GM21717 (cell line): ENCODE measurements around the gene MXD3.
A peak's percentile ranks its signal among the peaks of the same experiment; 100 is the strongest.
"Not testable (repeated sequence)": the region's sequence is repeated elsewhere in the genome, so short reads cannot be mapped to it uniquely, and the experiment has no call there.

Experiments
- ATAC-seq: cut with Tn5 transposase; IDR thresholded peaks from one replicate; pipeline ENCODE4 v1.9.1; 2021; ENCODE audit warnings: mild to moderate bottlenecking, moderate library complexity; ENCODE audit not compliant: unreplicated experiment

Gene MXD3, protein sequence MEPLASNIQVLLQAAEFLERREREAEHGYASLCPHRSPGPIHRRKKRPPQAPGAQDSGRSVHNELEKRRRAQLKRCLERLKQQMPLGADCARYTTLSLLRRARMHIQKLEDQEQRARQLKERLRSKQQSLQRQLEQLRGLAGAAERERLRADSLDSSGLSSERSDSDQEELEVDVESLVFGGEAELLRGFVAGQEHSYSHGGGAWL

DNA sequence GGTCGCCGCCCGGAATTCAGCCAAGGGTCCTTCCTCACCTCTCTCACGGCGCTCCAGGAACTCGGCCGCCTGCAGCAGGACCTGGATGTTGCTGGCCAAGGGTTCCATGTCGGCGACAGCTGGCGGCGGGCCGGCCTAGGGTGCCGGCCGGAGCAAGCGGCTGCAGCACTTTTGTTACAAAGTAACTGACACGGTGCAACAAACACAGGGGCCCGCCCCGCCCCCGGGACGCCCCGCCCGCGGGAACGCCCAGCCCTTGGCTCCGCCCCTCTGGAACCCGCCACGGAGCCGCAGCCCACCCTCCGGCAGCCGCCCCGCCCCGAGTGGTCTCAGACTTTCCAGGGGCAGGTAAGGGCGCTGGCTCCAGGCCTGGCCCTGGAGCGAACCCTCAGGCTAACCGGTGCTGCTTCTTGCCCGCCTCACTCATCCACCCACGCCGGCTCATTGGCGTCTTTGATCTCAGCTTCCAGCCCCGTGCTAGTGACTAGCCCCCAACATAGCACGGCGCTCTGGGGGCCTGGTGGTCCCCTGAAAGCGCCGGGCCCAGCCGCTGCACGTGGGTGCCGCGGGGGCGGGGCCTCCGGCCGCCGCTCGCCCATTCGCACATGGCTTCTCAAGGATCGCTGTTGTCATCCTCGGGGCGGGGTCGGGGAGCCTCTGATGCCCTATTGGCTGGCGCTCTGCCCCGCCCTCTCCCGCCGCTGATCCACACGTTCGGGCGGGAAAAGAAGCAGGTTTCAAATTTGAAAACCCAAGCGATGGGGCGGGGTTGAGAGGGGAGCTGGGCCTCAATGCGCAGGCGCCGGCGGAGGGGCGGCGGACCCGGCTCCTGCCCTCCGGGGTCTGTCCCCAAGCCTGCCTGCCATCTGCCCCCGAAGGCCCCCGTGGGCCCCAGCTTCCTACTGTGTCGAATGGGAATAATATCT is at the start of gene MXD3:
Gene MXD3, minus strand, starts transcription at position 176 of the 926 bp plus-strand sequence. Its CDS starts 68 bp downstream, at position 108.
- peak; percentile 76 for ATAC-seq

DNA sequence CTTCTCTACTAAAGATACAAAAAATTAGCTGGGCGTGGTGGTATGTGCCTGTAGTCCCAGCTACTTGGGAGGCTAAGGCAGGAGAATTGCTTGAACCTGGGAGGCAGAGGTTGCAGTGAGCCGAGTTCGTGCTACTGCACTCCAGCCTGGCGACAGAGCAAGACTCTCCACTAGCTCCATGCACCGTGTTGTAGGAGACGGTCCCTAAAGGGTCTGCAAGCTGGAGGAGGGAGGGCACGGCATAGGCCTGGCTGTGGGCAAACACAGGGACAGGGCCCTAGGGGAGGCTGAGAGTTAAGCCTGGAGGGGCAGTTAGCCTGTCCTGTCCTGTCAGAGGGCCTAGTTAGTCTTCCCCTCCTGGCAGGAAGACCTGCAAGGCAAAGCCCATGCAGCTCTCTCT is 49.0 kb upstream of the MXD3 start:
- ATAC-seq, result not testable (repeated sequence)

DNA sequence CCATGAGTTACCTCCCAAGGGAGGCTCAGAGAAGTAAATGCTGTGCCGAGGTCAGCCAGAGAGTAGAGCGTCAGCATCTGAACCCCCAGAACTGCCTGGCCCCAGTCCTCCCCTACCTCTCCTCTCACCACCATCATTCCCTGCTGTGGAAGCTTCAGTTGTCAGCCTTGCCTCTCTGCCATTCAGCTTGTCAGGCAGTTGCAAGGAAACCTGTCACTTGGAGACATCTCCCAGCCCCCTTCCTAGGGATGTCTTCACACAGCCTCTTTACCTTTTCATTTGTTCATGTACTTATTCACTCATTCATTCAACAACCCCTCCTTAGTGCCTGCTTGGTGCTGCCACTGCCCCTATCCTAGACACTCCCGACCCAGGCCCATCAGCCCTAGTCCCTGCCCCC is 48.2 kb upstream of the MXD3 start:
- no peak for ATAC-seq

DNA sequence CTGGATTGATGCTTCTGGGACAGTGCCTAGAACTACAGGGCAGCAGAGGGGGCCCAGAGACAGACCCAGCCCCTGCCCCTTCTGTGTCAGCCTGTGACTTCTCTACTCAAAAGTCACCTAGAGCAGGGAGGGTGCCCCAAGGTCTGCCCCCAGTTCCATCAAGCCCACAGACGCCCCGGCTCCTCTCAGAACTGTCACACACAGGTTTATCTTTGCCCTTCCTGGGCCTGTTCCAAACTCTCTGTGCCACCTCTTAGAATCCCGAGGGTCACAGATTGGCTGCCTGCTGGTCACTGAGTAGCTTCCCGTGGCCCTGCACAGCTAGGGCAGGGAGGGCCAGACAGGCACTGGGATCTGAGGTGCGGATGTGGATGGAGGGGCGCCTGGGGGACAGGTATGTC is 47.8 kb upstream of the MXD3 start:
- no peak for ATAC-seq

DNA sequence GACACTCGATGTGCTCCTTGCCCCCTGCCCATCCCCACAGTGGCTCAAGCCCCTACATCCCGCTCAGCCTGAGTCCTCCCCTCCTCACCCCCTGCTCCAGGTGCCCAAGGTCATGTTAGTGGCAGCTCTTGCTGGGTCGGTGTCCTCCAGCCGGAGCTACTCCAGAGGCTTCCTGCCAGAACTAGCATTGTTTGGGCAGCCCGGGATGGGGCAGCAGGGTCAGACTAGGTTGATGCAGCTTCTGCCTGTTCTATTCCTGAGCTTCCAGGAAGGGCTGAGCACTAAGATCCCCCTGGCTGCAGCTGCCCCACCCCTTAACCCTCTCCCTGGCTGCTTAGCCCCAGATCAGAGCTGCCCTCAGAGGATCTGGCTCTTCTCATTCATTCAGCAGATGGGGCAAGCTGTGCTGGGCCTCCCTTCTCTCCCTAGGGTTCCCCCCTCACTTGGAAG is 46.7 kb upstream of the MXD3 start:
- ATAC-seq, result no peak

DNA sequence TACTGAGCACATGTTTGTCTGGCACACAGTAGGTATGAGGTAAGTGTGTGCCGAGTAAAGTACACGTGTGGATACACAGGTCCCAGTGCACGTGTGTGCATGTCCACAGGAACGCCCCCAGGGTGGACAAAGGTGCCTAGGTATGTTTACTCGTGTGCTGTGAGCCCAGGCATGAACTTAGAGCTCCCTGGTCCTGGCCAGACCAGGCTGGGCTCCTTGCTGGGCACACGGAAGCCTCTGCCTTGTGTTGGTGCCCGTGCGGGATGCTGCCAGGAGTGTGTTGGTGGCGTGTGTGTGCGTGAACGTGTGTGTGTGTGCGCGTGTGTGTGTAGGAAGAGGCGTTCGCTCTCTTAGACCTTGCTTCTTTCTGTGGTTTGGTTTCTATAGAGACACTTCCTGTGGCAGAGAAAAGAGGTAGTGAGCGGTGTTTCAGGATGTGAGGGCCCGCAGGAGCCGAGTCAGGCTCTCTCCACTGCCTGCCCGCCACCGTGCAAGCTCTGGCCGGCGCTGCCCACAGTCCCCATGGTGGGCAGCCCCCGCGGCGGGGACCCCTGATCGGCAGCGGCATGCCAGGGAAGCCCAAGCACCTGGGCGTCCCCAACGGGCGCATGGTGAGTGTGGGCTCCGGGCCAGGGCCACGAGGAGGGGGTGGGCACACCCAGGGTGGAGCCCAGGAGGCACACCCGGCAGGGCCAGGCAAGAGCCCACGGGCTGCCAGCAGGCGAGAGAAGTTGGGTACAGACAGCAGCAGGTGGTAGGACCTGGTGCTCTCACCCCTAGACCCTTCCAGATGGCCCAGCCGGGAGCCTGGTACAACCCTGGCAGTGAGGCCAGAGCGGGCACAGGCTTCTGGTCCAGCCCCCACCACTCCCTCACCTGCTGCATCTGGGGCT is 46.0 kb upstream of the MXD3 start, which contains the start of gene RGS14:
Gene RGS14, plus strand, starts transcription at position 466 of the 893 bp plus-strand sequence. Its CDS starts 101 bp downstream, at position 567.
- ATAC-seq, result peak; percentile 80

DNA sequence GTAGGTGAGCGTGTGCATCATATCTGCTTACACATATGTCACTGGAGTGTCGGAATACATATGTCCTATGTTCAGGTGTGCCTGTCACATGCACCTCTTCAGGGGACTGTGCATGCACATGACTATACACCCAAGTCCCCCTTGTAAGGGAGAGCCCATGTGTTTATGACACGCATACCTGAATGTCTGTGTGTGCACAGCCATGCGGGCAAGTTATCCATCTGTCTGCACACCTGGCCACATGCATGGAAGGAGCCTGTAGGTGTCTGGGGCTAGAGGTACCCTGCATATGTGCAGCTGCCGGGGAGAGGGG is 45.4 kb upstream of the MXD3 start:
- ATAC-seq, result peak; percentile 3

DNA sequence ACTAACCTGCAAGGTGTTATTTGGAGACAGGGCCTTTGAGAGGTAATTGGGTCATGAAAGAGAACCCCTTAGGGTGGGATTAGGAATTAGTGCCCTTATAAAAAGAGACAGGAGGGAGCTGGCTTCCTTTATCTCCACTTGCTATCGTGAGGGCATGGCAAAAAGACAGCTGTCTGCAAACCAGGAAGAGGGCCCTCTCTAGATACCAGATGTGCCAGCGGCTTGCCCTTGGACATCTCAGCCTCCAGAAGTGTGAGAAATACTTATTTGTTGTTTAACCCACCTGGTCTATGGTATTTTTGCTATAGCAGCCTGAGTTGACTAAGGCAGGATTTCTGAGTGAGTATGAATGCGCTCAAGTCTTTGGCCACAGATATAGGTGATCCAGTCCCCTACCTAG is 45.0 kb upstream of the MXD3 start:
- ATAC-seq, result no peak

DNA sequence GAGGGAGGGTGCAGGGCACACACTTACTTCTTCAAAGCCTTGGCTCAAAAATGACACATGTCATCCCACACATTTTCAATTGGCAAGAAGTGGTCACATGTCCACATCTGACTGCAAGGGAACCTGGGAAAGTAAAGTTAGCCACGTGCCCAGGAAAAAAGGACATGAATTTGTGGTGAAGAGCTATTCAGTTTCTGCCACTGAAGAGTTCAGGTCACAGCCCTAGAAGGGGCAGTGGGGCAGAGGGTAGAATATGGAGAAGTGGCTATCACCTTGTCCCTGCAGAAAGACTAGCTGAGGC is 44.1 kb upstream of the MXD3 start:
- ATAC-seq, result no peak

DNA sequence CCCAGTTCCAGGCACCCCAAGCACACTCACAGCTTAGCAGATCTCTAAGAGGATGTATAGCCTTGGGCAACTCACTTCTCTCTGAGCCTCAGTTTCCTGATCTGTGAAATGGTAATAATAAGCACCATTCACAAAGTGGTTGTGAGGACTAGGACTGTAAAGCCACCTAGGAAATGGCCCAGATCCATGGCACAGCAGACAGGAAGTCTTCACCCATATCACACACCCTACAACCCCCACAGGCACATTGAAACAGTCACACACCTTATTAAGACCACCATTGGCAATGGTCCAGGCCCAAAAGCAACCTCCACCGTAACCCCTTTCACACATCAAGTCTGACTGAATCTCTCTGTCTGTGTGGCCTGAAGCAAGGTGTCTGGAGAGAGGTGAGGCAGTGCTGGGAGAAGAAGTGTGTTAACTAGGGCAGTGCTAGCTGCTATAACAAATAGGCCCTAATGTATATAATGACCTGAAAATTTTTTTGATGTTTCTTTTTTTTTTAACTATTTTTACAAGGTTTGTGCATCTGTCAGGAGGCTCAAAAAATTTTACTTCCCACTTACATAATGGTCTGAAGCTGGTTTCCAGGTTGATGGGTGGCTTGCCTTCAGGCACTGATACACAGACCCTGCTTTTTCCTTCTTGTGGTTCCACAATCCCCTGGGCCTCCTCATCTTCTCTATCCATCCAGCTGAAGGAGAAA is 43.6 kb upstream of the MXD3 start:
- ATAC-seq, result no peak

DNA sequence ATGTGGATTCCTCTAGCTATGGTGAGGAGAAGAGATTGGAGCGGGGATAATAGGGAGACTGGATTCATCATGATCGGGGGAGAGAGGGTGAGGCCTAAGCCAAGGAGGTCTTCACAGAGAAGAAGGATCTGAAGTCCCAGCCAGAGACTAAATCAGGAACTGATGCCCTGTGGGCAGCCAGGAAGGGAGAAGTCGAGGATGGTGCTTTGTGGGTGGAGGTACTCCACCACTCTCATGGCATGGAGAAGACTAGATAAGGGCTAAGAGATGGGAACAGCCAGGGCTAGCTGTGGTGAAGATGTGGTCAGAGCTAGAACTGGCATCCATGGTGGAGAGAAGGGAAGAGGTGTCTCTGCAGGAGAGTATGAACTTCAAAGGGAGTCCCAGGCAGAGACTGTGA is 43.0 kb upstream of the MXD3 start:
- ATAC-seq, result no peak

DNA sequence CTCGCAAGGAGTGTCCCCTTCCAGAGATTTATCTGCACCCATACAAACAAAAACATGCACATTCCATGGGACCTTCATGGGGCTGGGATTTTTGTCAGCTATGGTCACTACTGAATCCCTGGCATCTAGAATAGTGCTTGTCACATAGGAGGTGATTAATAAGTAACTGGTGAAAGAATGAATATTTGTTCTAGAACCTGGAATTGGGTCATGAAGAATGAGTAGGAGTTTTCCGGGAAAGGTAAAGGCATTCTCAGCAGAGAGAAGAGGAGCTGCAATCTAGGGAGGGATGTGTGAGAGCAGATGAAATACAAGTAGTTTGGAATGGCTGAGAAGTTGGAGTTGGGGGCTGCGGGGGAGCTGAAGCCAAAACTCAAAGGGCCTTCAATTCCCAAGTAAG is 42.6 kb upstream of the MXD3 start:
- ATAC-seq, result no peak

DNA sequence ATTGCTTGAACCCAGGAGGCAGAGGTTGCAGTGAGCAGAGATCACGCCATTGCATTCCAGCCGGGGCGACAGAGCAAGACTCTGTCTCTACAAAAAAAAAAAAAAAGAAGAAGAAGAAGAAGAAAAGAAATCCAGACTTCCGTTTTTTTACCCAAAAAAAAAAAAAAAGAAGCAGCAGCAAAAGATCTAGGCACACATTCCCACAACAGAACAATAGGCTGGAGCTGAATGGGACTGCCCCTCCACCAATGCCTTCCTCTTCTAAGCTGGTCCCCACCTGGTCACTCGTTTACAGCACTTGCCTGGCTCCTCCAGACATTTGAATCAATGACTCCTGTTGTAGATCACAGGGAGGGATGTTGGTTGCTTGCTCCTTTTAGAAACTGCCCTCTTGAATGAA is 41.4 kb upstream of the MXD3 start:
- ATAC-seq, result no peak

DNA sequence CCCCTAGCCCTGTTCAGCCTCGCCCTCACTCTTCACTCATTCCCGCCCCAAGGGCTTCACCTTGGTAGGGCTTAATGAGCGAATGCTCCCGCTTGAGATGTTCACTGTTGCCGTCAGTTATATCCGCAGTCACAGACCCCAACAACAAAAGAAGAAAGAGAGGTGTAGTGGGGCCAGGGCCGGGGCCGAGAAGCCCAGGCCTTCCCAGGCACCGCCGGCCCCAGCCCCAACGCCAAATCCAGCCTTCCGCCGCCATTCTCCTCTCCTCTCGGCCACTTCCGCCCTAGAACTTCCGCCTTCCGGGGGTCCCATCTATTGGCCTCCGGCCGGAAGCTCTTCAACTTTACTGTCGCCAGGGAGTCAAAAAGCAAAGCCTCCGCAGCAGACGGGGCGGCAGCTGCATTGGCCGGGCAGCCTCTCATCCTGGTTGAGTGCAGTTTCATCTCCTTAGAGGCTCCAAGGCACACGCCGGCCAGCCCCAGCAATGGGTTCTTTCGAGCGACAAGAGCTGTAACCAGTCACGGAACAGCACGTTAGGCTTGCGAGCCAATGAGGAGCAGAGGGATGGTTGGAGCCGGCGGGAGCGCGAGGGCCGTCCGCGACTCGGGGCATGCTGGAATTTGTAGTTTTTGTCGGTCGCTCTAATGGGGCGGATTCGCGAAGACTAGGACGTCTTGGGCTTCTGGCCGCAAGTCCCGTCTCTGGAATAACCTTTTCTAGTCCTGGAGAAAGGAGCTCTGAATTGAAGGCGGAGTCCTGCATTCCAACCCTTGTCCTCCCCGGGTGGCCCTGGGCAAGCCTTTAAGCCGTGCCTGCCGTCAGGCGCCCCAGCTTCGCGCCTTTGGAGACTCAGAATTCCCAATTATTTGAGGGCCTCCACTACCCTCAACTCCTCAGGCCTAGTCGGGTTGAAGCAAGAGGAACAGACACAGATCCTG is 40.0 kb upstream of the MXD3 start, which contains the start of gene LMAN2:
Gene LMAN2, minus strand, starts transcription at position 277 of the 938 bp plus-strand sequence. Its CDS starts 21 bp downstream, at position 256.
- ATAC-seq, result peak; percentile 88

DNA sequence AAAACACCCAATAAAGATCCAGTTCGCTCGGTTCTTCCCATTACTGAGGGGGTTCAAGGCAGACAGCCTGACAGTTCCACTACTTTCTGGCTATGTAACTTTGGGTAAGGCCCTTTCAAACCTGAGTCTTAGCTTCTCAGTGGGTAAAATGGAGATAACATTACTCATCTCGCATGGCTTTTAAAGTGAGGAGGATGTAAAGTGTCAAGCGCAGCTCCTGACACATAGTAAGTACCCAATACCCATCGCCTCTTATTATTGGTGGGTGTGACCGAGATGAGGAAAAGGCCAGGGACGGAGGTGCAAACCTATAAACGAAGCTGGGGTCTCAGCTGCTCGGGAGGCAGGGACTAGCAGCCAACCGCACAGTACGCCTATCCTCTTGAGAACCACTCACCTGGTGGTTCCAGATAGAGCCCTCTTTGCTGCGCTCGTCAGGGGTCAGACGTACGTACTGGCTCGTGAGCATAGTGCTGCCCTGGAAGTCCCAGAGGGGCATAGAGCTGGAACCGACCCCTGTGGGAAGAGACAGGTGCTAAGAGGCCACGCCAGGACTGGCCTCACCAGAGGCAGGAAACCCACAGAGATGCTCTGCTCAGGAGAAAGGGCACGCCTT is 39.2 kb upstream of the MXD3 start:
- no peak for ATAC-seq

DNA sequence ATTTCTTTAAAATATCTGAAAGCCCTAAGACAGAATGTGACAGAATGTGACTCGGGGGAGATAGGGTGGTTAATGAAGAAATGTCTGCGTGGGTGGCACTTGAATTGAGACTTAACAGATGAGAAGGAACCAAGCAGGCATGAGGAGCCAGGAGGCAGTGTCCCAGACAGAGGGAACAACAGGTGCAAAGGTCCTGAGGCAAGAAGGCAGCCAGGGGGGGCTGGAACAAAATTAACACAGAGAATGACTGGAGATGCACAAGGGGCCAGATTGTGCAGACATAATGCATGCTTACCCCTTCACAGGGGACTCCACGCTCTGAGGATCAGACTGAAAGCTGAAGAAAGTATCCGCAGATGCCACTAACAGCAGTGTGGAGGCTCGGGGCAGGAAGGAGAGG is 38.1 kb upstream of the MXD3 start:
- ATAC-seq, result no peak

DNA sequence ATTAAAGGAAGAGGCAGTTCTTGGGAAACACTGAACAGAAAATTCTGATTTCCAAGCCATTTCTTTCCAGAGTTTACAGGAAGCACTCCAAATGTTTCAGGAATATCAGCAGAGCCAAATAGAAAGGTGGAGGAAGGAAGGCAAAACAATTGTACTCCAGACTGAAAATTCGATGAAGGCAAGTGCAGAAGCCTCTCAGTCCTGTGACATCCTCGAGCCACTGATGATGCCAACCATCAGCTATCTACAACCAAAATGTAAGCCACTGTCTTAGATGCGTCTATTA is 37.6 kb upstream of the MXD3 start:
- no peak for ATAC-seq

DNA sequence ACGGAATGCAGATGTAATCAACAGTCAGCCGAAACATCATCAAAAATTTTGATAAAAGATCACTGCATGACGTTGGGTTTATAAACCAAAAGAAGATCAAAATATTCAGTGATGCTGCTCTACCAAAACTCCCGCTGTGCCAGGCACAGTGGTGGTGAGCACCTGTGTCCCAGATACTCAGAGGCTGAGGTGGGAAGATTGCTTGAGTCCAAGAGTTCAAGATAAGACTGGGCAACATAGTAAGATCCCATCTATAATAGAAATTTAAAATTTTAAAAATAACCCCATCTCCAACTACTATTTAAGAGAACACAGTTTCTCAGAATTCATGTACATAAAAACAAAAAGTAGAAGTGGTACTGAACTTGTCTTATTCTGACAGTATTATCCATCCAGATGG is 36.0 kb upstream of the MXD3 start:
- ATAC-seq, result no peak

DNA sequence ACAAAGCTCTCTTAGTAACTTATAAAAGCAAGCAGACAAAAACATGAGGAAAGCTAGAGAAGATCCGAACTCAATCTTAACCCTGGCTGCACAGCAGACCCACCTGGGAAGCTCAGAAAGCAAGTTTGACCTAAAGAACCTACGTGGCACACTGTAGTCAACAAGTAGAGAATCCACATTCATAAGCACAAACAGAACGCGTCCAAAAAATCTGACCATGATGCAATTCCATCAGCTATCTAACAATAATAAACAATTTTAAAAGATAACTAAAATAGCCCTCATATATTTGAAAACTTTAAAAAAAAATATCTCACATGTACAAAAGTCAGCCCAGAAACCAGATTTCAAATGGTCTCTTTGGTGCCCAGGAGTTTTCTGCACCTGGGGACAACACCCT is 35.1 kb upstream of the MXD3 start:
- ATAC-seq, result no peak
